ENCODE data around the gene TBCD. TPM values are rescaled to one million over a fixed set of nuclear protein-coding genes. Genes with fewer than 3 reads are reported as not detected.

Gene TBCD
- total RNA-seq, 2 experiments from 2014 or later = 87.8 to 145 TPM

GRCh38 chr17:82726427-82726826, 25.4 kb upstream of the TBCD start:
- intact Hi-C loops (cut with micrococcal nuclease; ENCODE audit: unreplicated experiment) = no loop called here
- ChIA-PET POLR2A (no interaction called here), CTCF (ENCODE audit: unreplicated experiment) (interaction anchor here (0.9 kb wide), 1 partner anchor 10 kb away, joined by 3 read pairs; the partner anchor contains the start of gene FN3KRP)
- H4K20me1 ChIP-seq (ENCODE audit: insufficient read depth, low read length) = no peaks in the 10 kb centered on the region
- no peaks in the 10 kb centered on the region for H3K4me1 ChIP-seq (ENCODE audit: insufficient read depth, low read length, poor library complexity, severe bottlenecking)
- DNase-seq (ENCODE audit: low spot score) = no peak
- no peak overlapping the region for H2AFZ ChIP-seq (ENCODE audit: low read length)
- no peaks in the 10 kb centered on the region for H3K9me3 ChIP-seq (ENCODE audit: low read length)
- no peak overlapping the region for H3K27ac ChIP-seq (ENCODE audit: low read depth, low read length, poor library complexity, severe bottlenecking)
- no peaks in the 10 kb centered on the region for H3K9me2 ChIP-seq (ENCODE audit: insufficient read depth, low read length)
- no peak overlapping the region for H3K4me3 ChIP-seq (ENCODE audit: low read depth, low read length, poor library complexity, severe bottlenecking)
- BruUV-seq (replicated peaks) = no TSS peak
- TF ChIP-seq CTCF (conservative IDR thresholded peaks at IDR 0.05; ENCODE audit: low read length) (no peak), EZH2phosphoT487 (IDR thresholded peaks at IDR 0.05; ENCODE audit: borderline replicate concordance, low read depth, low read length) (no peak)
- no peak overlapping the region for H3K4me2 ChIP-seq (ENCODE audit: low read length)
- H3K36me3 ChIP-seq (ENCODE audit: insufficient read depth, low read length) = peaks cover 77% of the 10 kb centered on the region
- no peaks in the 10 kb centered on the region for H3K79me2 ChIP-seq (ENCODE audit: insufficient read depth, low read depth, low read length)

- peaks cover 85% of the 10 kb centered on the region for H3K36me3 ChIP-seq (ENCODE audit: insufficient read depth, low read length)
- no peaks in the 10 kb centered on the region for H3K4me1 ChIP-seq (ENCODE audit: insufficient read depth, low read length, poor library complexity, severe bottlenecking)
- CTCF ChIA-PET (ENCODE audit: unreplicated experiment) = interaction anchor here (0.6 kb wide), 1 partner anchor 14 kb away, joined by 3 read pairs; no protein-coding TSS in a partner anchor
- H2AFZ ChIP-seq (ENCODE audit: low read length) = no peak overlapping the region
- no peak overlapping the region for H3K4me2 ChIP-seq (ENCODE audit: low read length)
- no peaks in the 10 kb centered on the region for H3K79me2 ChIP-seq (ENCODE audit: insufficient read depth, low read depth, low read length)
- H3K27ac ChIP-seq (ENCODE audit: low read depth, low read length, poor library complexity, severe bottlenecking) = no peak overlapping the region
- POLR2A ChIA-PET = interaction anchor here (0.6 kb wide), 1 partner anchor 18 kb away, joined by 3 read pairs; no protein-coding TSS in a partner anchor
- BruUV-seq (replicated peaks) = no TSS peak
- TF ChIP-seq CTCF (conservative IDR thresholded peaks at IDR 0.05; ENCODE audit: low read length) (no peak), EZH2phosphoT487 (IDR thresholded peaks at IDR 0.05; ENCODE audit: borderline replicate concordance, low read depth, low read length) (no peak)
- no peaks in the 10 kb centered on the region for H4K20me1 ChIP-seq (ENCODE audit: insufficient read depth, low read length)
- H3K4me3 ChIP-seq (ENCODE audit: low read depth, low read length, poor library complexity, severe bottlenecking) = no peak overlapping the region
- H3K9me3 ChIP-seq (ENCODE audit: low read length) = peaks cover 7% of the 10 kb centered on the region
- DNase-seq (ENCODE audit: low spot score) = no peak
- no peaks in the 10 kb centered on the region for H3K9me2 ChIP-seq (ENCODE audit: insufficient read depth, low read length)
- intact Hi-C loops (cut with micrococcal nuclease; ENCODE audit: unreplicated experiment) = no loop called here
These were observed 22.2 kb upstream of the TBCD start for GRCh38 chr17:82729479-82730260.

Measured in OCI-LY7 (cell line).